GM12878 (cell line): ENCODE data around the gene CHAD. TPM values are rescaled to one million over a fixed set of nuclear protein-coding genes. Genes with fewer than 3 reads are reported as not detected.

Experiments used
- ATAC-seq: fragments of 200-7000 bp; cut with Tn5 transposase; 3 replicates; pipeline ENCODE4 v1.9.1; 2020; ENCODE audit warnings: mild to moderate bottlenecking, moderate library complexity
- BruUV-seq: library from RNA; stranded (reverse); fragments of 400-500 nt; replicated peaks from 2 replicates; lab custom pipeline; 2021; lab: Mats Ljungman, UMichigan
- CTCF ChIA-PET: fragments of 300-600 bp; sonication (Branson Sonifier 250); formaldehyde crosslinking; extraction: SDS; loops from one replicate; lab custom pipeline; 2021; ENCODE audit warnings: inconsistent platforms; lab: Yijun Ruan, JAX
- POLR2A ChIA-PET: fragments of 350-600 bp; formaldehyde crosslinking; extraction: SDS; loops from one replicate; lab custom pipeline; 2021; ENCODE audit warnings: inconsistent platforms; lab: Charles Lee
- RAD21 ChIA-PET: fragments of 300-600 bp; sonication (Branson Sonifier 250); formaldehyde crosslinking; loops from one replicate; lab custom pipeline; 2023; ENCODE audit warnings: antibody characterized with exemption; ENCODE audit not compliant: unreplicated experiment; lab: Charles Lee
- SMC1A ChIA-PET: fragments of 300-600 bp; sonication (Branson Sonifier 250); formaldehyde crosslinking; loops from one replicate; lab custom pipeline; 2023; ENCODE audit not compliant: unreplicated experiment, uncharacterized antibody; lab: Charles Lee
- DNase-seq: peaks from one replicate; pipeline ENCODE4 v3.0.0-alpha.2; 2011; ENCODE audit warnings: low read depth, low spot score
- FAIRE-seq: peaks from 3 replicates; lab custom pipeline; 2011; peaks lifted over from hg19 to GRCh38; lab: Jason Lieb, UNC
- H2AFZ ChIP-seq: 2 replicates; pipeline ENCODE4 v1.6.0; 2011; ENCODE audit warnings: low read depth, low read length, control low read depth; ENCODE audit not compliant: control insufficient read depth
- H3K27ac ChIP-seq: 2 replicates; pipeline ENCODE4 v1.5.1; 2011; ENCODE audit warnings: control low read depth; ENCODE audit not compliant: control insufficient read depth, insufficient read depth
- H3K27me3 ChIP-seq, 2 experiments: replicated peaks in 1 of 2; 2 replicates each; pipeline versions ENCODE4 v1.6.0 to v1.6.1; 2011; ENCODE audit warnings: low read length in 1 of 2; ENCODE audit not compliant: control insufficient read depth in 2 of 2, insufficient read depth in 2 of 2
- H3K36me3 ChIP-seq, 2 experiments: 2 replicates each; pipeline ENCODE4 v1.5.1; 2011; ENCODE audit warnings: low read length in 1 of 2; ENCODE audit not compliant: control insufficient read depth in 2 of 2, insufficient read depth in 2 of 2
- H3K4me1 ChIP-seq: 2 replicates; pipeline ENCODE4 v1.6.1; 2011; ENCODE audit warnings: mild to moderate bottlenecking, low read length, moderate library complexity, mixed read lengths; ENCODE audit not compliant: control insufficient read depth, insufficient read depth
- H3K4me2 ChIP-seq: 2 replicates; pipeline ENCODE4 v1.6.0; 2011; ENCODE audit warnings: control low read depth; ENCODE audit not compliant: control insufficient read depth, insufficient read depth
- H3K4me3 ChIP-seq: fragments of 200-600 bp; sonication (generic); 2 replicates; pipeline ENCODE4 v1.5.1; 2016
- H3K79me2 ChIP-seq: 2 replicates; pipeline ENCODE4 v1.6.0; 2011; ENCODE audit warnings: low read length; ENCODE audit not compliant: control insufficient read depth, insufficient read depth
- H3K9ac ChIP-seq: 2 replicates; pipeline ENCODE4 v1.8.0; 2011; ENCODE audit warnings: low read length, control low read depth, mixed read lengths; ENCODE audit not compliant: control insufficient read depth, insufficient read depth
- H3K9me3 ChIP-seq: replicated peaks from 3 replicates; pipeline ENCODE4 v1.5.1; 2011; ENCODE audit warnings: mild to moderate bottlenecking, low read length; ENCODE audit not compliant: control insufficient read depth, insufficient read depth
- H4K20me1 ChIP-seq: 2 replicates; pipeline ENCODE4 v1.6.0; 2011; ENCODE audit not compliant: control insufficient read depth, insufficient read depth
- ASH2L ChIP-seq: fragments of 300-600, 200-600 bp; sonication (generic); IDR thresholded peaks from 2 replicates; pipeline ENCODE4 v1.6.1; 2017; ENCODE audit warnings: low read depth, mild to moderate bottlenecking, borderline replicate concordance
- ATF3 ChIP-seq: IDR thresholded peaks from 2 replicates; pipeline ENCODE4 v1.6.1; 2011; ENCODE audit warnings: low read depth, mild to moderate bottlenecking, low read length, moderate library complexity, borderline replicate concordance; ENCODE audit errors: extremely low read depth
- BCL11A ChIP-seq: IDR thresholded peaks from 2 replicates; pipeline ENCODE4 v1.6.1; 2011; ENCODE audit warnings: low read depth, low read length
- CHD2 ChIP-seq: IDR thresholded peaks from 2 replicates; pipeline ENCODE4 v1.6.1; 2011; ENCODE audit warnings: low read depth, low read length, improper control_type of control experiment, borderline replicate concordance
- EZH2 ChIP-seq: IDR thresholded peaks from 2 replicates; pipeline ENCODE4 v1.6.1; 2012; ENCODE audit warnings: low read depth, mild to moderate bottlenecking, control low read depth, inconsistent platforms, low read length, borderline replicate concordance; ENCODE audit not compliant: control insufficient read depth
- FOS ChIP-seq: IDR thresholded peaks from 3 replicates; pipeline ENCODE4 v1.6.1; 2011; ENCODE audit warnings: borderline replicate concordance; ENCODE audit not compliant: insufficient read length; ENCODE audit errors: extremely low read depth
- HDAC2 ChIP-seq: fragments of 200-600 bp; sonication (generic); IDR thresholded peaks from 2 replicates; pipeline ENCODE4 v1.6.1; 2017
- MYB ChIP-seq: fragments of 150-350 bp; IDR thresholded peaks from 2 replicates; pipeline ENCODE4 v1.6.1; 2014; ENCODE audit warnings: mild to moderate bottlenecking, low read depth, low read length, borderline replicate concordance
- NFIC ChIP-seq: IDR thresholded peaks from 2 replicates; pipeline ENCODE4 v1.6.1; 2012; ENCODE audit warnings: low read depth, mild to moderate bottlenecking, inconsistent platforms, low read length, moderate library complexity
- PAX5 ChIP-seq: IDR thresholded peaks from 2 replicates; pipeline ENCODE4 v1.6.1; 2011; ENCODE audit warnings: low read depth, low read length, borderline replicate concordance
- PAX8 ChIP-seq: fragments of 450-650 bp; IDR thresholded peaks from 2 replicates; pipeline ENCODE4 v1.6.1; 2017; ENCODE audit warnings: mild to moderate bottlenecking, moderate library complexity
- RUNX3 ChIP-seq: IDR thresholded peaks from 2 replicates; pipeline ENCODE4 v1.6.1; 2012; ENCODE audit warnings: low read length, inconsistent platforms
- TBL1XR1 ChIP-seq: IDR thresholded peaks from 2 replicates; pipeline ENCODE4 v1.6.1; 2012; ENCODE audit warnings: low read depth, low read length, improper control_type of control experiment
- TCF7 ChIP-seq: IDR thresholded peaks from 2 replicates; pipeline ENCODE4 v1.6.1; 2014; ENCODE audit warnings: antibody characterized with exemption, borderline replicate concordance
- USF1 ChIP-seq: IDR thresholded peaks from 2 replicates; pipeline ENCODE4 v1.6.1; 2011; ENCODE audit warnings: borderline replicate concordance, low read depth, mild to moderate bottlenecking, moderate library complexity, mixed read lengths, low read length; ENCODE audit not compliant: insufficient read depth; ENCODE audit errors: extremely low read length
- WRNIP1 ChIP-seq: IDR thresholded peaks from 2 replicates; pipeline ENCODE4 v1.6.1; 2011; ENCODE audit warnings: low read depth, low read length, improper control_type of control experiment, borderline replicate concordance
- ZBED1 ChIP-seq: IDR thresholded peaks from 2 replicates; pipeline ENCODE4 v1.6.1; 2016; ENCODE audit warnings: borderline replicate concordance
- ZBTB33 ChIP-seq: fragments of 450-650 bp; IDR thresholded peaks from 2 replicates; pipeline ENCODE4 v1.6.1; 2017; ENCODE audit warnings: mild to moderate bottlenecking
- ZNF217 ChIP-seq: fragments of 450-650 bp; IDR thresholded peaks from 2 replicates; pipeline ENCODE4 v1.6.1; 2017; ENCODE audit warnings: antibody characterized with exemption, mild to moderate bottlenecking
- ZNF384 ChIP-seq: IDR thresholded peaks from 2 replicates; pipeline ENCODE4 v1.6.1; 2012; ENCODE audit warnings: low read depth, mild to moderate bottlenecking, low read length, improper control_type of control experiment, borderline replicate concordance
- ZZZ3 ChIP-seq: IDR thresholded peaks from 2 replicates; pipeline ENCODE4 v1.6.1; 2011; ENCODE audit warnings: low read depth; ENCODE audit not compliant: control insufficient read depth, insufficient read length
- WGBS: methylation state at CpG from one replicate; pipeline ENCODE4 v1.1.6; 2016; ENCODE audit warnings: low lambda C conversion rate; ENCODE audit not compliant: insufficient replicate concordance, insufficient coverage; ENCODE audit errors: missing lambda C conversion rate; 5-methylcytosine and 5-hydroxymethylcytosine counted together
- in situ Hi-C: fragments of 300-500 bp; cut with MboI; formaldehyde crosslinking; loops from 9 replicates; pipeline ENCODE4 v1.14.3; 2018; ENCODE audit warnings: mixed read lengths
- intact Hi-C: fragments of 100-400 bp; cut with micrococcal nuclease; formaldehyde crosslinking; loops from one replicate; pipeline ENCODE4 v1.14.2; 2022; ENCODE audit not compliant: unreplicated experiment
- polyA plus RNA-seq, 11 experiments: library from polyadenylated mRNA; depleted of rRNA in 4 of 11; unstranded in 6 of 11; stranded (reverse) in 5 of 11; fragments of >200 nt; fragmentation: Nextera tagmentation in 4 of 11; fragmentation: Illumina TruSeq in 1 of 11; extraction: Ambion mirVana in 4 of 11; extraction: Trizol in 1 of 11; gene quantifications; 1 replicate in 1 of 11; 2 replicates in 10 of 11; pipeline versions ENCODE4 v1.2.1 to v1.2.3, GENCODE V29; 2011 to 2016; ENCODE audit warnings: inconsistent platforms in 2 of 11, missing spikeins in 2 of 11, low read depth in 1 of 11
- total RNA-seq, 4 experiments: library from RNA; depleted of rRNA in 3 of 4; stranded (reverse); fragments of >200 nt in 3 of 4; fragmentation: Illumina TruSeq in 1 of 4; extraction: Trizol in 1 of 4; gene quantifications; 2 replicates each; pipeline versions ENCODE4 v1.2.1 to v1.2.3, GENCODE V29; 2013 to 2021

The CHAD gene
- total and polyA plus RNA-seq, 10 of the 15 experiments (the other 5 are each of a cell fraction or from before 2014, with no cell fraction given), result 0.06 TPM; not detected in 9

DNA sequence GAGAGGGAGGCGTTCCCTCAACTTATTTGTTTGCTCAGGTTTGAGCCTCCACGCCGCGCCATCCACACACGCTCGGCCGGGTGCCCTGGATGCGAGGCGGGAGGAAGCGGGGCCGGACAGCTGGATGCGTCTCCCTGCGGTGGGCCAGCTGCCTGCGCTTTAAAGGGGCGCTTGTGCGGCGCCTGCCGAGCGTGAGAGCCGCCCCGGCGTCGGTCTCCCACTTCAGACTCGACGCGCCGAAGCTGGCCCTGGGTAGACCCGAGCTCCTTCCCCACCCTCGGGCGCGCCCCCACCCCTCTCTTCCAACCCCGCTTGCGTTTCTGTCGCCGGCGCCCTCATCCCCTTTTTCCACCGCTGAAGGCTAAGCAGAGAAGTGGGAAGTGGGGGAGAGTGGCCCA, 527 bp upstream of the CHAD start (continued):
- TF ChIP-seq ZBTB33, result no peak
- no peak for TF ChIP-seq NFIC

DNA sequence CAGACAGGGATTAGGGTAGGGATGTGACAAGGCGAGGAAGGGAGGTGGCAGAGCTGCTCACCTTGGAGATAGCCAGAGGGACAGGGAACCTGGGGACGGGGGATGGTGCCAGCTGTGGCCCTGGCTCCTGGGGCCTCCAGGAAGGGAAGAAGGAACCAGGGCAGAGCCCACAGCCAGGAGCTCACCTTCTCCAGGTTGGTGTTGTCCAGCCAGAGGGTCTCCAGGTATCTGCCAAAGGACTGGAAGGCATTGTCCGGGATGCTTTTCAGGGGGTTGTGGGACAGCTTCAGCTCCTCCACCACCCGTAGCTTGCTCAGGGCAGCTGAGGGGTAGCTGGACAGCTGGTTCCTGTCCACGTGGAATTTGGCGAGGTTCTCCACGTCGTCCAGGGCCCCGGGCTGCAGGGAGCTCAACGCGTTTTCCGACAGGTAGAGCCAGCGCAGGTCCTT, 801 bp downstream of the CHAD start:
- intact Hi-C loops, result no loop called here
- RAD21 ChIA-PET, result no interaction called here
- no peak for ATAC-seq
- TF ChIP-seq TCF7 (no peak), ASH2L (no peak), BCL11A (no peak), PAX8 (no peak), ZNF384 (no peak), CHD2 (no peak), USF1 (no peak), PAX5 (no peak), HDAC2 (no peak), EZH2 (no peak), ZNF217 (no peak), FOS (no peak), TBL1XR1 (no peak), ZBED1 (no peak), ZZZ3 (no peak), WRNIP1 (no peak), RUNX3 (no peak), ATF3 (no peak), MYB (no peak)

More for the DNA sequence above, 801 bp downstream of the CHAD start:
- in situ Hi-C loops, result no loop called here
- POLR2A ChIA-PET, result no interaction called here
- DNase-seq (no peak), FAIRE-seq (no peak)
- Histone ChIP-seq H3K79me2 (no peaks in the 10 kb centered on the region), H4K20me1 (no peaks in the 10 kb centered on the region), H3K9ac (no peak overlapping the region), H3K36me3 (no peaks in the 10 kb centered on the region), H3K27me3 (peaks cover 0 to 3% of the 10 kb centered on the region in 2 experiments; a peak in 2 of 4 replicates), H3K9me3 (no peaks in the 10 kb centered on the region), H3K4me2 (no peak overlapping the region), H3K27ac (no peak overlapping the region), H3K4me1 (no peaks in the 10 kb centered on the region), H2AFZ (no peak overlapping the region), H3K4me3 (no peak overlapping the region)
- SMC1A ChIA-PET, result no interaction called here
- 63% methylated on average over 13 of the region's 13 CpGs for WGBS
- CTCF ChIA-PET, result interaction anchor here (0.6 to 0.7 kb wide), 3 partner anchors 15 to 106 kb away, joined by 3 read pairs; no protein-coding TSS in a partner anchor
- no TSS peak for BruUV-seq
